Activated effector memory CD4-positive, alpha-beta T cell treated with anti-CD3 and anti-CD28 coated beads, Interleukin-2, amount 50 U/mL, for 16 hours (primary cell): ENCODE data around the gene GMIP.

ENCODE experiments used
- DNase-seq: peaks from one replicate; pipeline ENCODE4 v3.0.0-alpha.2; 2020

Gene GMIP

GRCh38 chr19:19659646-19660245 lies 16.3 kb upstream of the GMIP start:
- DNase-seq: no peak

GRCh38 chr19:19657397-19657783 lies 13.9 kb upstream of the GMIP start:
- no peak for DNase-seq

GRCh38 chr19:19656451-19657396 lies 13.3 kb upstream of the GMIP start:
- no peak for DNase-seq

- DNase-seq: no peak
Observed at GRCh38 chr19:19655641-19656343, 12.3 kb upstream of the GMIP start.

GRCh38 chr19:19655051-19655594 lies 11.7 kb upstream of the GMIP start:
- no peak for DNase-seq

- no peak for DNase-seq
Observed at GRCh38 chr19:19654441-19654840, 11.0 kb upstream of the GMIP start.

GRCh38 chr19:19653597-19654147 lies 10.2 kb upstream of the GMIP start:
- no peak for DNase-seq

- no peak for DNase-seq
Observed at GRCh38 chr19:19652482-19653295, 9.2 kb upstream of the GMIP start.

GRCh38 chr19:19651076-19651475 lies 7.6 kb upstream of the GMIP start:
- no peak for DNase-seq

GRCh38 chr19:19650331-19650730 lies 6.9 kb upstream of the GMIP start:
- no peak for DNase-seq

GRCh38 chr19:19649580-19649995 lies 6.1 kb upstream of the GMIP start:
- no peak for DNase-seq

- no peak for DNase-seq
Observed at GRCh38 chr19:19649155-19649554, 5.7 kb upstream of the GMIP start.

- peak; percentile 61 for DNase-seq
Observed at GRCh38 chr19:19647037-19647835, 3.8 kb upstream of the GMIP start.

GRCh38 chr19:19645233-19645870 lies 1.9 kb upstream of the GMIP start:
- no peak for DNase-seq

GRCh38 chr19:19644054-19644388 lies 564 bp upstream of the GMIP start:
- DNase-seq: no peak

- DNase-seq: peak; percentile 79
Observed at GRCh38 chr19:19642506-19643157, 825 bp downstream of the GMIP start.

GRCh38 chr19:19637523-19638251 lies 5.8 kb downstream of the GMIP start:
- no peak for DNase-seq

- no peak for DNase-seq
Observed at GRCh38 chr19:19637186-19637522, 6.3 kb downstream of the GMIP start.

GRCh38 chr19:19636573-19637185 lies 6.8 kb downstream of the GMIP start:
- DNase-seq: no peak
